Left ventricle myocardium inferior (tissue), 1 donor: Measurements from ENCODE around the gene TULP3. TPM values are rescaled to one million over a fixed set of nuclear protein-coding genes. Genes with fewer than 3 reads are reported as not detected.

Experiments
- DNase-seq: peaks from one replicate; pipeline ENCODE4 v3.0.0-alpha.2; 2020
- H3K27ac ChIP-seq: fragments of 200-600 bp; replicated peaks from 2 replicates; pipeline ENCODE4 v1.8.0; 2021
- H3K27me3 ChIP-seq: fragments of 200-600 bp; 2 replicates; pipeline ENCODE4 v1.8.0; 2021; ENCODE audit warnings: low read depth
- H3K36me3 ChIP-seq: fragments of 200-600 bp; 2 replicates; pipeline ENCODE4 v1.8.0; 2021
- H3K4me1 ChIP-seq: fragments of 200-600 bp; 2 replicates; pipeline ENCODE4 v1.8.0; 2021
- H3K4me3 ChIP-seq: fragments of 200-600 bp; 2 replicates; pipeline ENCODE4 v1.8.0; 2021; ENCODE audit warnings: mild to moderate bottlenecking, moderate library complexity
- H3K9me3 ChIP-seq: fragments of 200-600 bp; replicated peaks from 2 replicates; pipeline ENCODE4 v1.8.0; 2021
- CTCF ChIP-seq: fragments of 200-600 bp; IDR thresholded peaks from 2 replicates; pipeline ENCODE4 v1.8.0; 2021; ENCODE audit warnings: antibody characterized with exemption, mild to moderate bottlenecking, borderline replicate concordance
- intact Hi-C: fragments of 100-400 bp; cut with micrococcal nuclease; formaldehyde crosslinking; loops from one replicate; pipeline ENCODE4 v1.11.0; 2022
- total RNA-seq: library from RNA; stranded (reverse); fragmentation: NEBNext Ultra II Directional; extraction: Animal tissue kit (Norgen Biotek cat#: 25700); gene quantifications from one replicate; pipeline ENCODE4 v1.2.1, GENCODE V29; 2021
- donor health status: DM: no; HTN: yes; CAD: no; lungs with severe emphysema.

TULP3 gene
- total RNA-seq, 1 donor from 2014 or later: 4.8 TPM

- intact Hi-C loops: no loop called here
- peaks cover 2% of the 10 kb centered on the region for H3K4me1 ChIP-seq
Measured at GRCh38 chr12:2919249-2919648, 28.6 kb downstream of the TULP3 start.

GRCh38 chr12:2922329-2922728 is 31.6 kb downstream of the TULP3 start:
- H3K4me3 ChIP-seq: no peak overlapping the region
- TF ChIP-seq CTCF: no peak
- peaks cover 3% of the 10 kb centered on the region for H3K4me1 ChIP-seq
- H3K27ac ChIP-seq: no peak overlapping the region
- intact Hi-C loops: no loop called here
- no peaks in the 10 kb centered on the region for H3K27me3 ChIP-seq
- no peak for DNase-seq
- no peaks in the 10 kb centered on the region for H3K9me3 ChIP-seq
- H3K36me3 ChIP-seq: peaks cover 67% of the 10 kb centered on the region

More at GRCh38 chr12:2919249-2919648, 28.6 kb downstream of the TULP3 start:
- peaks cover 57% of the 10 kb centered on the region for H3K36me3 ChIP-seq
- H3K27me3 ChIP-seq: no peaks in the 10 kb centered on the region
- no peak overlapping the region for H3K27ac ChIP-seq
- no peak for DNase-seq
- H3K4me3 ChIP-seq: no peak overlapping the region
- no peak for TF ChIP-seq CTCF
- no peaks in the 10 kb centered on the region for H3K9me3 ChIP-seq

- Histone ChIP-seq H3K36me3 (peaks cover 72% of the 10 kb centered on the region), H3K27ac (no peak overlapping the region), H3K9me3 (no peaks in the 10 kb centered on the region), H3K27me3 (no peaks in the 10 kb centered on the region), H3K4me3 (no peak overlapping the region), H3K4me1 (peaks cover 3% of the 10 kb centered on the region)
- TF ChIP-seq CTCF: no peak
- intact Hi-C loops: no loop called here
- no peak for DNase-seq
Measured at GRCh38 chr12:2923057-2923456, 32.4 kb downstream of the TULP3 start.

DNA sequence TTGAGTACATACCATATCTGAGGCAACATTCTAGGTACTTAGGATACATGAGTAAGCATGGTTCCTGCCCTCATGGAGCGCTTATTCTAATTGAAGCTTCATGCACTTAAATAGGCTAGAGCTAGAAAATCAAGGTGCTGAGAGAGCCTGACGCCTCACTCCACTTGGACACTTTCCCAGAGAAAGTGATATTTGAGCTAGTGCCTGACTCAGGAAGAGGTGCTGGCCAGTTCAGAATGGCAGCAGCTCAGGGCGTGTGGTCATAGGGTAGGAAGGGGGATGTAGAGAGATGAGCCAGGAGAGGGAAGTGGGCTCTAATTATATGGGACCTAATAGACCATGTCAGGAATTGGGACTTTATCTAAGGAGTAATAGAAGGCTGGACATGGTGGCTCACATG is 33.3 kb downstream of the TULP3 start:
- Histone ChIP-seq H3K36me3 (peaks cover 80% of the 10 kb centered on the region), H3K27me3 (no peaks in the 10 kb centered on the region), H3K27ac (no peak overlapping the region), H3K4me3 (no peak overlapping the region), H3K4me1 (peaks cover 3% of the 10 kb centered on the region), H3K9me3 (no peaks in the 10 kb centered on the region)
- DNase-seq: no peak
- intact Hi-C loops: no loop called here
- TF ChIP-seq CTCF: no peak

DNA sequence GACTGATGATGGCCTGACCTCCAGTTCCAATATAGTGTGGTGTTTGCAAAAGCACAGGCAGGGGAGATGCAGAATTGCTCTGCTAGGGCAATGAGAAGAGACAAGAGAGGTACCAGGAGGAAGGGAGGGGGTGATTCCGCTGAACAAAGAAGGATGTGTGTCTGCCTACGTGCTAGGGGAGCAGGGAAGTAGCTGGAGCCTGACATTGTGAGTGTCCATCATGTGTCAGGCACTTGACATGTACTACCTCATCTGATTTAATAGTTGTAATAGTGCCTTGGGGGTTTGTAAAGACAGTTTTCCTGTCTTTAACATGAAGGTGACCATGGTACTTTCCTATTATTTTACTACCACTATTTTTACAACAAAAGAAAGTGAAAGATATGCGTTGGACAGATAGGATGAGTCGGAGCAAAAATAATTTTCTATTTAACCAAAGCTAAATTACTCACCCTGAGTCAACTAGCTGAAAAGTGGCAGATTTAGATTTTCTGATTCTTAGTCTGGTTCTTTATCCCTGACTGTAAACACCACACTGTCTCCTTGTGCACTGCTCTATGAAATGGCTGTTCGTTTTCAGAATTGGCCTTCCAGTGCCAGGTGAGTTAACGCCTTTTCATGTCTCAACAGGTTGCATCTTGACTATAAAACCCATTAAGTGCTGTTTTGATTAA is 34.8 kb downstream of the TULP3 start:
- no peak overlapping the region for H3K4me3 ChIP-seq
- no peak for TF ChIP-seq CTCF
- H3K36me3 ChIP-seq: peaks cover 88% of the 10 kb centered on the region
- DNase-seq: no peak
- no peak overlapping the region for H3K27ac ChIP-seq
- peaks cover 3% of the 10 kb centered on the region for H3K4me1 ChIP-seq
- H3K27me3 ChIP-seq: no peaks in the 10 kb centered on the region
- no peaks in the 10 kb centered on the region for H3K9me3 ChIP-seq
- intact Hi-C loops: no loop called here
